ENCODE results near the gene WWOX.

DNA sequence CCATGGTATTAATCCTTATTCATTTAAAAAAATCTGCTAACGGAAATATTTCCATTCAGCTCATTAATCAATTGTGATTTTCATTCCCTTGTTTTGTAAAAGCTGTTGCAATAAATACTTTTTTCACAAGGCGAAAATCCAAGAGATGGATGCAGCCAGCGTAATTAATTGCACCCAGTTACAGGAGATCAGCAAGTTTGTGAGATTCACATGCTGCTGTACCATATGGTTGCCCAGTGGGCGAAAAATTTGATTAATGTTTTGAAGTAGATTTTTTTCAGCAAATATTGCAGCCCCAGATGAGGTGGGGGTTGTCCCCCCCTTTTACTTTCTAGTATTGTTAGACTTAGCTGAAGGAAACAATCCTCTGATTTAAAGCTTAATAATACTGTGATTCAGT, 186.6 kb downstream of the WWOX start:
- TF ChIP-seq POLR2A (IDR thresholded peaks at IDR 0.05; ENCODE audit: low read depth, low read length), result no peak
- no peak for TF ChIP-seq RAD21 (IDR thresholded peaks at IDR 0.05; ENCODE audit: low read length)
- TF ChIP-seq, protein P1, sequence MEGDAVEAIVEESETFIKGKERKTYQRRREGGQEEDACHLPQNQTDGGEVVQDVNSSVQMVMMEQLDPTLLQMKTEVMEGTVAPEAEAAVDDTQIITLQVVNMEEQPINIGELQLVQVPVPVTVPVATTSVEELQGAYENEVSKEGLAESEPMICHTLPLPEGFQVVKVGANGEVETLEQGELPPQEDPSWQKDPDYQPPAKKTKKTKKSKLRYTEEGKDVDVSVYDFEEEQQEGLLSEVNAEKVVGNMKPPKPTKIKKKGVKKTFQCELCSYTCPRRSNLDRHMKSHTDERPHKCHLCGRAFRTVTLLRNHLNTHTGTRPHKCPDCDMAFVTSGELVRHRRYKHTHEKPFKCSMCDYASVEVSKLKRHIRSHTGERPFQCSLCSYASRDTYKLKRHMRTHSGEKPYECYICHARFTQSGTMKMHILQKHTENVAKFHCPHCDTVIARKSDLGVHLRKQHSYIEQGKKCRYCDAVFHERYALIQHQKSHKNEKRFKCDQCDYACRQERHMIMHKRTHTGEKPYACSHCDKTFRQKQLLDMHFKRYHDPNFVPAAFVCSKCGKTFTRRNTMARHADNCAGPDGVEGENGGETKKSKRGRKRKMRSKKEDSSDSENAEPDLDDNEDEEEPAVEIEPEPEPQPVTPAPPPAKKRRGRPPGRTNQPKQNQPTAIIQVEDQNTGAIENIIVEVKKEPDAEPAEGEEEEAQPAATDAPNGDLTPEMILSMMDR (conservative IDR thresholded peaks at IDR 0.05; ENCODE audit: low read depth, low read length), result no peak
- TF ChIP-seq, protein P2, sequence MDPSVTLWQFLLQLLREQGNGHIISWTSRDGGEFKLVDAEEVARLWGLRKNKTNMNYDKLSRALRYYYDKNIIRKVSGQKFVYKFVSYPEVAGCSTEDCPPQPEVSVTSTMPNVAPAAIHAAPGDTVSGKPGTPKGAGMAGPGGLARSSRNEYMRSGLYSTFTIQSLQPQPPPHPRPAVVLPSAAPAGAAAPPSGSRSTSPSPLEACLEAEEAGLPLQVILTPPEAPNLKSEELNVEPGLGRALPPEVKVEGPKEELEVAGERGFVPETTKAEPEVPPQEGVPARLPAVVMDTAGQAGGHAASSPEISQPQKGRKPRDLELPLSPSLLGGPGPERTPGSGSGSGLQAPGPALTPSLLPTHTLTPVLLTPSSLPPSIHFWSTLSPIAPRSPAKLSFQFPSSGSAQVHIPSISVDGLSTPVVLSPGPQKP (IDR thresholded peaks at IDR 0.05; ENCODE audit: borderline replicate concordance, low read depth, low read length), result no peak
- TF ChIP-seq, protein P3, sequence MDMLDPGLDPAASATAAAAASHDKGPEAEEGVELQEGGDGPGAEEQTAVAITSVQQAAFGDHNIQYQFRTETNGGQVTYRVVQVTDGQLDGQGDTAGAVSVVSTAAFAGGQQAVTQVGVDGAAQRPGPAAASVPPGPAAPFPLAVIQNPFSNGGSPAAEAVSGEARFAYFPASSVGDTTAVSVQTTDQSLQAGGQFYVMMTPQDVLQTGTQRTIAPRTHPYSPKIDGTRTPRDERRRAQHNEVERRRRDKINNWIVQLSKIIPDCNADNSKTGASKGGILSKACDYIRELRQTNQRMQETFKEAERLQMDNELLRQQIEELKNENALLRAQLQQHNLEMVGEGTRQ (IDR thresholded peaks at IDR 0.05; ENCODE audit: low read depth, low read length), result no peak
- TF ChIP-seq BHLHE40 (IDR thresholded peaks at IDR 0.05; ENCODE audit: low read depth, low read length), result no peak
- no peak for TF ChIP-seq CEBPB (IDR thresholded peaks at IDR 0.05; ENCODE audit: low read depth, low read length)
- no peak for TF ChIP-seq MAFK (IDR thresholded peaks at IDR 0.05; ENCODE audit: low read depth, low read length)
- no peak for TF ChIP-seq RFX5 (IDR thresholded peaks at IDR 0.05; ENCODE audit: low read depth, low read length)
- no peak for TF ChIP-seq NFE2L2 (IDR thresholded peaks at IDR 0.05; ENCODE audit: low read depth, low read length)
- no peak for TF ChIP-seq MXI1 (IDR thresholded peaks at IDR 0.05; ENCODE audit: borderline replicate concordance, low read depth, low read length)
- TF ChIP-seq MAZ (IDR thresholded peaks at IDR 0.05; ENCODE audit: borderline replicate concordance, low read depth, low read length), result no peak
